ENCODE measurements around the gene WRAP73.

WRAP73 gene

DNA sequence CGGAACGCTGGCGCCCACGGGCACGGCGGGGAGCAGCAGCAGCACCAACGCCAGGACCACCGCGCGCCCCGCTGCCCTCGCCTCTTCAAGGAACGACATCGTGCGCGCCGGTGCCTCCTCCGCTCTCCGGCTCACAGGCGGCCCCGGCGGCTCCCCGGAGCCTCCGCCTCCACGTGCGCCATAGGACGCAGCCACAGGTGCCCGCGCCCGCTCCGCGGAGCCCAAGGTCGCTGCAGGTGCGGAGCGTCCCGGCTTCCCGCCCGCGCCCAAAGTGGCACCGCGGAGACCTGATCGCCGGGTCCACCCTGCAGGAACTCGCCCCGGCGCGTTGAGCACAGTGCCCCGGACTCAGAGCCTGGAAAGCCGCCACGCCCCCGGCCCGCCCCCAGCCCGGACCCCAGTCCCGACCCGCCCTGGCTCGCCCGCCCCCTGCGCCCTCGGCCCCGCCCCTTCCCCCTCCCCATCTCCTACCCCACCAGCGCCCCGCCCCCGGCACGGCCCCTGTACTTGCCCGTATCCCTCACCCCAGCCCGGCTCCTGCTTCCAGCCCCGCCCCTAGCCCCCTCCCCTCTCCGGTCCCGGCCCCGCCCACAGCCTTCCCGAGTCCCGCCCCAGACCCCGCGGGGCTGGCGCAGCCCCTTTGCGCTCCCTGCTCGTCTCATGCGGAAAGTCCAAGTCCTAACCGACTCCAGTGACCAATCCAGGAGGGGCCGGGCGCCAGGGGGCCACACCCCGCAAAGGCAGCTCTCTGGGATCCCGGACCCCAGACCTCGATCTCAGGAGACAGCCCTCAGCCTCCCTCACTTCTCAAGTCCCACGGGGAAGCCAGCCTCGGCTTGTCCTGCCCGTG is 38.5 kb downstream of the WRAP73 start, which contains the start of gene MEGF6:
MEGF6 (minus strand) TSS at position 339 of the 850 bp plus-strand sequence; CDS start at position 99, 240 bp downstream.
- no peak for DNase-seq (ENCODE audit: low read depth)

DNA sequence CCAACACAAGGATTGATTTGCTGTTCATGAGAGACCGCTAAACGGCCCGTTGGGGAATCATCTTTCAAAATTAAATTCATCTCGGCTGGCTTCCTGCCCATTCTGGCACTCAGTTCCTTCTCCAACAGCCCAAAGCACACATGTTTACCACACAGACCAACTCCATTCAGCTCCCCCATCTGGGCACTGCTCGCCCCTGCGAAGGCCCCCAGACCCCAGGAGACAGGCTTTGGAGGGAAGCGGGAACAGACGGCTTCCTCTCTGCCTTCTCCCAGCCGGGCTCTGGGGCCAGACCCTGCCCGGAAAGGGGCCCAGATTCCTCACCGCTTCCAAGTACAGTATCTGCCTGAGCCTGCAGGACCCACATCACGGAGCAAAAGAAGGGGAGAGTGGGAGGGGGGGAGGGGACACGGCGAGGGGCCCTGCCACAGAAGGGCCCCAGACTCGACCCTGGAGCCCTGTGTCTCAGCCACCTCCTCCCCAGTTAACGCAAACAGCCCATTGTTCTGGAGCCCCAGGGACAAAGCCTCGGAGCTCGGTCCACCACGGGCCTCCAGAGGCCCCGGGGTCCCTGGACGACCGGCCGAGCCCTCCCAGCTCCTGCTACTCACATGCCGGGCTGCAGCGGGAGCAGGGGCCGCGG is 39.3 kb downstream of the WRAP73 start:
- no peak for DNase-seq (ENCODE audit: low read depth)

DNA sequence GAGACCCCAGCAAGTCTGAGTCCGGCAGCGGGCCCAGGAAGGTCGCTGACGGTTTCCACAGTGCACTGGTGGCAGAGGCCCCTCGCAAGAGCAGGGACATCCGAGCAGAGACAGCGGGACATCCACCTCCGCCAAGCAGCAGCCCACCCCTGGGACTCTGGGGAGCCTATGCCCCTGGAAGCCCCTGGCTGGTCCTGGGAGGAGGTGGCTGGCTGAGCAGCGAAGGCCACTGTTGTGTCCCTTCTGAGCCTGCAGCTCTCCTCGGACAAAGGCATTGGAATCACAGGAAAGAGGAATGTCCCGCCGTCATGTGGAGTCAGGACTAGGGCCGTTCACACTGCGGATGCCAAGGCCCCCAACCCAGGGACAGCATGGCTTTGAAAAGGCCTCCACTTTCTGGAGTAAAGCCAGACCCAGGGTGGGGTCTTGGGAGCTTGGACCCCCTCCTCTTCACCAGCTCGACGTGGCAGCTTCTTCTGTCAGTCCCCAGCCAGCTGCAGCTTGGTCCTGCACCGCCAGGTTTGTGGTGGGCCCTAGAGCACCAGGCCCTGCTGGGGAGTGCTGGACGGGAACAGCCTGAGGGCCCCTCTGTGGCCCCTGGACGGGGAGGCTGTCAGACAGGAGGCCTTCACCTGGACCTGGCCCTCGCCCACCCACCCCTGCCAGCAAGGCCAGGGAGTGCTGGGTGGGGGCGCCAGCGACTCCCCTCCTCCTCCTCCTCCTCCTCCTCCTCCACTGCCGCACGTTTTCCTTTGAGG is 40.0 kb downstream of the WRAP73 start:
- no peak for DNase-seq (ENCODE audit: low read depth)

DNA sequence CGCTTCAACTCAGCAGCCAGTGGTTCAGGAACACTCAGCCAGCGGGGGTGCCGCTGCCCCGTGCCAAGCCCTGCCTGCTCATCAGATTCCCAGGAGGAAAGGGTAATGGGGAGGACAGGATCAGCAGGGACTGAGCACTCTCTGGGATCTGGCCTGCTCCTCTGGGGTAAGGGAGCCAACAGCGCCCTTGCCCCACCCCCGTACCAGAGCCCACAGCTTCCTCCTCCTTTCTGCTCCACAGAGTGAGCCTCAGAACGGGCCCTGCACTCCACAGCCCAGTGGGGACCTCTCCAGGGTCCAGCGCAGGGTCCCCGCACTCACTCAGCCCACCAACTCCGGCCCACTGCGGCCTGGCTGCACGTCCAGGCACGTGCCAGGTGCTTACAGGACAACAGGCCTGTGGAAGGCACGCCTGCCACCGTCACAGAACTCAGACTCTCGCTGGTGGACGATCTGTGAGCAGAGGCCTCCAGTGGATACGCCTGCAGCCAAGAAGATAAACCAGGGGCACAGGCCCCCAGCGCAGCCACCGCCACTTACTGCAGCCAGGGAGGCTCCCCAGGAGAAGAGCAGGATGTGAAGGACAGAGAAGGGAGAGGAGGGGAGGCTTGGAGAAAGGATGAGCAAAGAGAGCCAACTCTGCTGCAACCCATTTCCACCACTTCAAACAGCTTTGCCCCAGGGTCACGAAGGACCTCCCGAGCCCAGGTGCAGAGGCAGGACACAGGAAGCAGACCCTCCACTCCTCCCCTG is 40.7 kb downstream of the WRAP73 start:
- DNase-seq (ENCODE audit: low read depth) = no peak

DNA sequence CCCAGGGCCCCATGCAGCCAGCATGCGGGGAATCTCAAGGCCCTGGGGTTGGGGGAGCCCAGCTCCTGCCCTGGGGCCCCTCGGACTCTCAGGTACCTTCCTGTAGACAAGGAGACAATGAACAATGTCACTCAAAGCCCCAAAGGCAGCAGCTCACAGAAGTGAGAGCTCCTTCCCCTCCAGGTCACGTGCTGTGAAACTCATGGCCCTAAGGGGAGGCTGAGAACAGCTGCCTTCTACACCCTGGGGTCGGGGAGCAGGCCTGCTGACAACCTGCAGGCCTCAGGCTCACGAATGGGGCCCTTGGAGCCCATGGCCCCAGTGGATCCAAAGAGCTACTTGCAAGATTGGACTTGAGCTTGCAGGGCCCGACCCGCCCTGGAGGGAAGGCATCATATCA is 41.7 kb downstream of the WRAP73 start:
- DNase-seq (ENCODE audit: low read depth) = no peak

DNA sequence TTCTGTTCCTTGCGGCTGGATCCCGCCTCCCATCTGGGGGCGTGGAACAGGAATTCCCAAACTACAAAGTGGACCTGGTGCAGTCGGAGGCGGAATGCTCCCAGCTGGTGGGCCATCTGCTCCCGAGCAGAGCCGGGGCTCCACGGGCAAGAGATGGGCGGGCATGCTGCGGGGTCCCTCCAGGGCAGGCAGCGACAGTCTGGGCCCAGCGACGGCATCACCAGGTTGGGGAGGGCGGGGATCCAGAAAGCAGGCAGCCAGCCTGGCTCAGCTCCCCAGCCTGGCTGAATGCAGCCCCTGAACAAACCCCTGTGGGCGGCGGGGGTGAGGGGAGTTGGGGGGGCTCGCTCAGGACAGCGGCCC is 42.2 kb downstream of the WRAP73 start:
- no peak for DNase-seq (ENCODE audit: low read depth)

DNA sequence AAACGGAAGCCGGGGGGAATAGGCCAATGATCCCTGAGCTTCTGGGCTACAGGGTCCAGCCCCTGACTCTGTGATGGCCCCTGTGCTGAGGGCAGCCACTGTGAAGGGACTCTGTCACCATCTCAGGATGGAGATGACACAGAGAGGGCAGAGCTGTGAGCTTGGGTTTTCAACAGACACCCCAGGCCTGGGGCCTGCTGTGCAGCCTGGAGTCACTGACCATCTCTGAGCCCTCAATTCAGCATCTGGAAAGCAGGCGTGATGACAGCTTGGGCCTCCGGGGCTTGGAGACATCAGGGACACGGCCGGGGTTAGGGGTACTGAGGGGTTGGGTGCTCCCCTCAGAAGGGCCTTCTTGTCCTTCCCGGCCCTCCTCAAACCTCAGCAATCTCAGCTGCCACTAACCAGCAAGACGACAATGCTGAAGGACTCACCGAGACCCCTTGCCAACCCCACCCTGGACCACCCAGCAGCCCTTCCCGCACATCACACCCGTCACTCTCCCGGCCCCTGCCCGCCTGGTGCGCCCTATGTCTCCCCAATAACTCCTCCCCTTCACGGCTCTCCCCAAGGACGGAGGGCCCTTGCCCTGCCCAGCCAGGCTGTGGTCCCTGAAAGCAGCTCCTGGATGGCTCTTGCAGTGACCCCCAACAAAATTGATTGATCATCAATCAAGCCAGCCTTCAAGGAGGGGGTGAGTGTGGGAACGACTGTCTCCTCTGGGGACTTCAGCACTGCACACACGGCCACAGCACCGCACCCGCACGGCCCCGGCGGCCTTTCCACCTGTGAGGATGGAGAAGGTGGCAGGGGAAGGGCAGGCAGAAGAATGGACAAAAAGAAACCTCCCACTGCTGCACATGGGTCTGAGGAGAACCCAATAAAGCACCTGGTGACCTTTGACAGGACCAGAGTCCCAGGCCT is 42.9 kb downstream of the WRAP73 start:
- DNase-seq (ENCODE audit: low read depth) = no peak

DNA sequence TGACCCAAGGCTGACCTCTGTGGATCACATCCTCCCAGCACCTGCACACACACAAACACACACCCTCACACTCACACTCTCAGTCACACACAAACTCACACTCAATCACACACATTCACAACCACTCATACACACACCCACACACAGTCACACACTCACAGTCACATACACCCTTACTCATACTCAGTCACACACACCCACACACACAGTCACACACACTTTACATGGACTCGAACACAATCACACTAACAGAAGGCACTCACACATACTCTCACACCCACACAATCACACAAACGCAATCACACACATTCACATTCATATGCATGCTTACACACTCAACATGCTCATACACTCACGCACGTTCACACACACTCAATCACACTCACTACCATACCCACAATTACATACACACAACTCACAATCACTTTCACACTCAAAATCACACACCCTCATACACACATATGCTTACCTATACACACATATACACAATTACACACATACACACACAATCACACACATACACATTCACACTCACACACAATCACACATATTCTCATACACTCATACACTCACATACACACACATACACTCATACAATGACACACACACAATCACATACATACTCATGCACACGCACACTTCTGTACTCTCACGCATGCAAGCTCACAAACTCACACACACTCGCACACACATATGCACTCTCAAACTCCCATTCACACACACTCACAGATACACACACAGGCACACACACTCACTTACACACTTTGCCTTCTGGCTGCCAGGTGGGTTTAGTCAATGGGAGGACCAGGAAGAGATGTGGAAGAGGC is 44.7 kb downstream of the WRAP73 start:
- no peak for DNase-seq (ENCODE audit: low read depth)

DNA sequence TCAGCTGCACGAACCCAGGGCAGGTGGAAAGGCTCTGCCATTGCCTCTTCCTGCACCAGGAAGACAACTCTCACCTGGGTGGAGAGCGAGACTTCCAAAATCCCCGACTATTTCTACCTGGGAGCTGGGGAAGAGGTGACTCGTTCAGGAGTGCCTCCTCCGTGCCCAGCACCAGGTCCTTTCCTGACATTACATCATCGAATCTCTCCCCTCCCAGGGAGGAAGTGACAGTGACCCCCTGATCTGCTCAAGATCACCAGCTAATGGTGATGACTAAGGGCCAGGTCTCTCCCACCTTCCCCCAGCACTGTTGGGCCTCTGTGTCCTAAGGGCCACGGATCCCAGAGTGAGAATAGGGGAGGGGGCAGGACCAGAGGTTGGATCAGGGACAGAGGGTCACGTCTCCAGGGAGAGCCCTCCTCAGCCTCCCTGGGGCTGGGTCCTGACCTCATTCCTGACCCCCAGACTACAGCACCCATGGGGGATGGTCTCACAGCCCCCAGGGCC is 45.4 kb downstream of the WRAP73 start:
- DNase-seq (ENCODE audit: low read depth) = no peak

DNA sequence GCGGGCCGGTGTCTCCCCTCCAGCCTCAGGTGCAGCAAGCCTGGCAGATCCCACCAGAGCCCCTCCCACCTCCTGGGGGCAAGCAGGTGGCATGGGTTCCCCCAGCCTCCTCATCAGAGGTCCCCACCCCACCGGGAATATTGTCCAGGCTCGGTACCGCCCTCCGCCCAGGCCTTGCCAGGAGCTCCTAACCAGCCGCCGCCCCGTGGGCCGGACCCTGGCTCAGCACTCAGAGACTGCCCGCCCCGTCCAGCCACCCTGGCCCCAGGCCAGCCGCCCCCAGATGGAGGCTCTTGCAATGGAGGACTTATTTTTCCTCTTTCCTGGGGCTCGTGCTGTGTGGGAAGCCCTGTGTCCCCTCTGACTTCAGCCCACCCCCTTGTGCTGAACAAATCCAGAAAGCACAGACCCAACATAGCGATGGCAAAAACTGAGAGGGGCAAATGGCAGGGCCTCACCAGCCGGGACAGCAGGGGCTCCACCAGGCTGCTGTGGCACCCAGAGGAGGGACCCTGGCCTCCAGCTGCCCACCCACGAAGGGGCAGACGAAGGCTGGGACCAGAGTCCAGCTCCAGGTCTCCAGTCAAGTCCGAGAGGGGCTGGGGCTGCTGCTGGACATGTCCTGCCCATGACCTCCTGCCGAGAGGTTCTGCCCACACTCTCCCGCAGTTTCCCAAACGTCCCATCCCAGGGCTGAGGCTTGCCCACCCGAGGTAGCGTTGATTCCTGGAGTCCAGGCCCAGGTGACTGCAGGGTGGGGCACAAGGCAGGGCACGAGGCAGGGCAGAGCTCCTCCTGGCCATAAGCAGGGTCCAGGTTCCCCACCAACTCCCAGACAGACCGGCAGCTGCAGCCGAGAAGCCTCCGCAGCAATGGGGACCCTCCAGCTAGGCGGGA is 46.1 kb downstream of the WRAP73 start:
- no peak for DNase-seq (ENCODE audit: low read depth)

DNA sequence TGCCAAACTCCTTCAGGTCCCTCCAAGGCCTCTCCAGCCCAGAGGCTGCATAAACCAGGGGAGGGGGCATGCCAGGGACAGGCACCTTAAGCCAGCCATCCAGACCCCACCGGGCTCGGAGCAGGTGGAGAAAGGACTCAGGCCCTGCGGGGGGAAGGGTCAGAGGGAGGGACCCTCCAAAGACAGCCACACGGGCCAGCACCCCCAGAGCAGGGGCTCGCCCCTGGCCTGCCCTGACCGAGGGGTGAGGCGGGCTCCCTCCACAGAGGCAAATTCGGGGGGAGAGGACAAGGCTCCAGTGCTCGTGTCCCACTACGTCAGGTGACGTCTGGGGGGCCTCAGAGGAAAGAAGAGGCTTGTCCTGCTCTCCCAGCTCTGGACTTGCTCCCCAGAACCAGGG is 46.7 kb downstream of the WRAP73 start:
- DNase-seq (ENCODE audit: low read depth) = no peak

DNA sequence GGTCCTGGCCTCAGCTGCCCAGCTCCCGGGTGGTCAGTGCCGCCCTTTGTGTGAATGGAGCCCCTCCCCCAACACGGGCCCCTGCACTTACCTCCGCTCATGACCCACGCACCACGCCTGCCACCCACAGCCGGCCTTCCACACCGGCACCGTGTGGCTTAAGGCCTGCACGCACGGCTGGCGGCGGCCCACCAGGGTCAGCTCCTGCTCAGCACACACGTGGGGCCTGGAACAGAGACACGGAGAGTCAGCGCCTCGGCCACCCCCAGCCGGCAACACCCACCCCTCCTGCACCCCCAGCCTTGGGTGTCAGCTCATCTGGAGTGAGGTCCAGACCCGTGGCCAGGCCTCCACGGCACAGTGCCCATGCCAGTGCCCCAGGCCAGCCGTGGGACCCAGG is 47.5 kb downstream of the WRAP73 start:
- DNase-seq (ENCODE audit: low read depth) = no peak

DNA sequence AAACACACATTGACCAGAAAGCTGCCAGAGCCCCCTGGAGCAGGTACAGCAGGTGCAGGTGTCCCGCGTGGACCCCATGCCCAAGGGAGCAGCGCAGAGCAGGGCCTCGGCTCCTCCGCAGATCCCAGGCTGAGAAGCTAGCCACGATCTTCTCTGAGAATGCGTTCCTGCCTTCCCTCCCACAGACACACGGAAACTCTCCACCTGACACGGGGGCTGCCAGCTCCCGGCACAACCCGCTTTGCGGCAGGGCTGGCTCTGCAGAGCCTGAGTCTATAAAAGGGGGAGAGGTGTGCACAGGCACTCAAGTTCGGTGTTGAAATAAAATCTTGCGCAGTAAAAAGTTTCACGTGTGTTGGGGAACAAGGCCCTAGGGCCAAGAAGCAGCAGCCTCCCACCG is 48.2 kb downstream of the WRAP73 start:
- no peak for DNase-seq (ENCODE audit: low read depth)

DNA sequence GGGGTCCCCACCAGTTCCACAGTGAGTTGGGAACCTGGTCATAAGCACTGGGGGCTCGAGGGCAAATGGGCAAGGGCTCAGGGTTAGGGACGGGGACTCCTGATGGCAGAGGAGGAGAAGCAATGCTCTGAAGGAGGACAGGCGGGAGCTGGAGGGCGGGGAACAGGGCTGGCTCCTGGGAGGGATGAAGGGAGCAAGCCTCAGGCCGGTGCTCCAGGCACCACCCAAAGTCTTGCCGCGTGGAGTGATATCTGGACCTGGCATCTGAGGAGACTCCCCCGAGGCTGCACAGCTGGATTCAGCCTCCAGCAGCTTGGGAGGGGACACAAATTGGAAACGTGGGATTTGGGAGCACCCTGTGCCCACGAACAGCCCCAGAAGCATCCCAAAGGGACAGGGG is 49.5 kb downstream of the WRAP73 start:
- DNase-seq (ENCODE audit: low read depth) = no peak

DNA sequence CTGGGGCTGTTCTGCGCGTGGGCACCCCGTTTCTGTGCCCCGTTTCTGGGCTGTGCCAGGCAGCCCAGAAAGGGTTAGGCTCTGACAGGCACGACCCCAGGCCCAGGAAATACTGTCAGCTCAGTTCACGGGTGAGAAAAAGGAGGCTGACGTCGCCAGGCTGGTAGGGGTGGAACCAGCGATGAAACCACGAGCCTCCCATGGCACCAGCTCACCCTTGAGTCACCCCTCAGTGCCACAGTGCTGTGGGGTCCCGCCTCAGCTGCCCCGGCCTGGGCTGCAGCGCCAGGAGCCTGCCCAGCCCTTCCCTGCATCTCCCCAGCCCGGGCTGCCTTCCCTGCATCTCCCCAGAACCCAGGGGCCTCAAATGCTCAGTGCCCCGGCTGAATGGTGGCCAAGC is 50.1 kb downstream of the WRAP73 start:
- no peak for DNase-seq (ENCODE audit: low read depth)

DNA sequence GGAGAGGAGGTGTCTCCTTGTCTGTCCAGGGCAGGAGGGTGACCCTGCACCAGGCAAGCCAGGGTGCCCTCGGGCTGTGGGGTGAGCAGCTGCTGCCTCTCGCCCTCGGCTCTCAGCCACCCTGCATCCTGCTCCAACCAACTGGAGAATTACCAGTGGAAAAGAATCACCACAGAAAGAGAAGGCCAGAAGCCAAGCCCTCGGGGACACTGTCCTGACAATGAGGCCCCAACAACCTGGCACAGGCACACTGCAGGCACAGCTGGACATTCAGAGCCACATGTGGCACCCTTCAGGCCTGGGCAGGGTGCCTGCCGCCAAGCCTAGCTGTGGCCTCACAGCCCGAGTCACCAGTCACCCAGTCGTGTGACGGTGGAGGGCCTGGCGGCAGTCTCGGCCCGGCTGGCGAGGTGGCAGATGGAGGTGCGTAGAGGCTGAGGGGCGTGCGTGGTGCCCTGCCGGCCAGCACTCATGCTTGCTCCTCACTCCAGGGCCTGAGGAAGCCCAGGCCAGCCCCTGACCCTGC is 50.6 kb downstream of the WRAP73 start:
- DNase-seq (ENCODE audit: low read depth) = no peak

DNA sequence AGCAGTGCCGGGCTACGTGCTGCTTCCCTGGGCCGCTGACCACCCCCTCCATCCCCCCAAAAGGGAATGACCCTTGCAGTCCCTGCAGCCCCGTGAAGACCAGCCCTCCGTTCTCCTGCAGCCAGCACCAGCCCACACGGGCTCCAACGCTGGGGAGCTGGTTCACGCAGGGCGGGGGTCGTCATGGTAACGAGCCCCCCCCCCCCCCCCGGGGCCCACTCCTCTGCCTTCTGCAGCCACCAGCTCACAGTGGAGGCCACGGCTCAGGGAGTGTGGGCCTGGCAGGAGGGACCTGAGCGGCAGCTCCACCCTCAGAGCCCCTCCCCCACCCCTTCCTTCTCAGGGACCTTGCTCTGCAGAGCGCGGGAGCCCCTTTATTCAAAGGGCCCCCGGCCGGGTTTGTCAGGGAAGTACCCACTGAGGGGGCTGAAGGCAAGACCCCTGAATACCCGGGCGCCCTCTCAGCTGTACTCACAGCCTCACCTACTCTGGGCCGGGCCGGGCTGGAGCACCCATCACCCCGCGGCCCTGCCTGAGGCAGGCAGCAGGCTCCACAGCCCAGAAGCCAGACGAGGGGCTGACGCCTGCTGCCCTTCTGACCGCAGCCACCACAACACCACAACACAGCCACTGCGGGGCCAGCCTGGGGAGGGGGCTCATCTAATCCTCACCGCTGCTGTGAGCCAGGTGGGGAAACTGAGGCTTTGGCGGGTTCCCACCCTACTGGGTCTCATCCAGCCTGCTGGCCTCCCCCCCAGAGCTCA is 51.2 kb downstream of the WRAP73 start:
- DNase-seq (ENCODE audit: low read depth) = no peak

DNA sequence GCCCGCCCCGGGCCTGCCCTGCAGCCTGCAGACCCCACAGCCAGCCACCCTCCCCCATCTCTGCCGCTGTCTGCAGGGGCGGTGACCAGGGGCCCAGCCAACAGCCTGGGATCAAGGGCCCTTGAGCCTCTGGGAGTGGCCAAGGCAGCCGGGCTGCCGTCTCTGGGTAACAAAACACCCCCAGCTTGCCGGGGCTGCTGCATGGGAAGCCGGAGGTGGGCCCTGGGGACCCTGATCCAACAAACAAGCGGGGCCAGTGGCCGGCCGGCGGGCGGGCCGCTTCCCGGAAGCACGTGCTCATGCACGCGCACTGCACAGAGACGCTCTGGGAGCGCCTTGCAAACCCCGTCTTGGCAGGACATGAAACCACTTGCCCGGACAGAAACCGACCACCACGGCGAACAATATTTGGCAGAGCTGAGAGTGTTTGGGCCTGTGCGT is 51.8 kb downstream of the WRAP73 start:
- DNase-seq (ENCODE audit: low read depth) = no peak
